Hepatocyte (in vitro differentiated cells): Measurements from ENCODE around the gene FOXB1.
A peak's percentile ranks its signal among the peaks of the same experiment; 100 is the strongest.

Experiments used
- EZH2 ChIP-seq: fragments of 200-600 bp; sonication (generic); IDR thresholded peaks from 2 replicates; pipeline ENCODE4 v1.6.1; 2016; ENCODE audit warnings: antibody characterized with exemption, mild to moderate bottlenecking, borderline replicate concordance
- EZH2phosphoT487 ChIP-seq: fragments of 200-600 bp; sonication (generic); IDR thresholded peaks from one replicate; pipeline ENCODE4 v1.6.1; 2018; ENCODE audit warnings: antibody characterized with exemption, mild to moderate bottlenecking, low read depth, moderate library complexity; ENCODE audit not compliant: unreplicated experiment, severe bottlenecking
- TF ChIP-seq, protein P1 (sequence below): fragments of 200-600 bp; sonication (generic); IDR thresholded peaks from 2 replicates; pipeline ENCODE4 v1.5.1; 2016; ENCODE audit warnings: antibody characterized with exemption, mild to moderate bottlenecking; ENCODE audit not compliant: poor library complexity

DNA sequence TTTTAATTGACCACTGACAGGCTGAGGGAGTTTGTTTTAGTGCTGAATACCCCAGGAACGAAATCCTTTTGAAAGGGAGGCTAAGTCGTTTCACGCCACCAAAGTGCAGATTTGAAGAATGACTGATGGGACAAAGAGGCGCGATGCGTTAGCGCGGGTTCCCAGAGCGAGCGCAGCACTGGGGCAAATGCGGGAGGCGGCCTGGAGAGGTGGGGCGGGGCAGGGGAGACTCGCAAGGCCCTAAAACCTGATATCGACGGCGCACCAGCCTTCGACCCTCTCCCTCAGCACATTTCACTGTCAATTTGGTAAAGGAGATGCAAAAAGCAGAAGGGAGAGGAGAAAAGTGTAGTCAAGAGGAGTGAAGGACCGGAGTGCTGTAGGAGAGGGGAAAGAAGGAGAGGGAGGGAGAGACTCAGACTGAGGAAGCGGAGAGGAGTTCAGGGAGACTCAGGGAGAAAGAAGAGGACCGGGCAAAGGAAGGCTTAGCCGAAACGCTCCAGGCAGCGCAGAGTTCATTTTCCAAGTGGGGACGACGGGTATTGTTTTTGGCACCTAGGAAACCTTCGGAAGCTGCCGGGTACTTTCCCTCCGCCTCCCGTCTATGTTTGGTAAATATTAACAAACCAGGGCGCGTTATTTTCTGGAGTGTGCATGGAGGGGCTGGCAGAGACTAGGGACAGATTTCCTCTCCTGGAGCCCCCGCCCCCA lies 3.8 kb upstream of the FOXB1 start:
- TF ChIP-seq, protein P1, sequence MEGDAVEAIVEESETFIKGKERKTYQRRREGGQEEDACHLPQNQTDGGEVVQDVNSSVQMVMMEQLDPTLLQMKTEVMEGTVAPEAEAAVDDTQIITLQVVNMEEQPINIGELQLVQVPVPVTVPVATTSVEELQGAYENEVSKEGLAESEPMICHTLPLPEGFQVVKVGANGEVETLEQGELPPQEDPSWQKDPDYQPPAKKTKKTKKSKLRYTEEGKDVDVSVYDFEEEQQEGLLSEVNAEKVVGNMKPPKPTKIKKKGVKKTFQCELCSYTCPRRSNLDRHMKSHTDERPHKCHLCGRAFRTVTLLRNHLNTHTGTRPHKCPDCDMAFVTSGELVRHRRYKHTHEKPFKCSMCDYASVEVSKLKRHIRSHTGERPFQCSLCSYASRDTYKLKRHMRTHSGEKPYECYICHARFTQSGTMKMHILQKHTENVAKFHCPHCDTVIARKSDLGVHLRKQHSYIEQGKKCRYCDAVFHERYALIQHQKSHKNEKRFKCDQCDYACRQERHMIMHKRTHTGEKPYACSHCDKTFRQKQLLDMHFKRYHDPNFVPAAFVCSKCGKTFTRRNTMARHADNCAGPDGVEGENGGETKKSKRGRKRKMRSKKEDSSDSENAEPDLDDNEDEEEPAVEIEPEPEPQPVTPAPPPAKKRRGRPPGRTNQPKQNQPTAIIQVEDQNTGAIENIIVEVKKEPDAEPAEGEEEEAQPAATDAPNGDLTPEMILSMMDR, result no peak
- TF ChIP-seq EZH2phosphoT487 (peak; percentile 50), EZH2 (peak; percentile 80)
